HepG2 (cell line): Measurements from ENCODE around the gene TPCN2. TPM values are rescaled to one million over a fixed set of nuclear protein-coding genes. Genes with fewer than 3 reads are reported as not detected.

Experiments
- ATAC-seq: fragments of 200-7000 bp; cut with Tn5 transposase; 3 replicates; pipeline ENCODE4 v1.9.1; 2020; ENCODE audit warnings: mild to moderate bottlenecking, moderate library complexity
- BruUV-seq: library from RNA; stranded (reverse); fragments of 400-500 nt; replicated peaks from 2 replicates; lab custom pipeline; 2021; lab: Mats Ljungman, UMichigan
- CTCF ChIA-PET: fragments of 300-600 bp; formaldehyde crosslinking; extraction: SDS; loops from one replicate; lab custom pipeline; 2021; ENCODE audit warnings: low total read pairs, inconsistent platforms, low intra/inter-chr PET ratio; lab: Yijun Ruan, JAX
- POLR2A ChIA-PET: fragments of 350-600 bp; sonication (Branson Sonifier 250); formaldehyde crosslinking; loops from one replicate; lab custom pipeline; 2020; ENCODE audit warnings: antibody characterized with exemption, inconsistent platforms; lab: Yijun Ruan, JAX
- DNase-seq: peaks from one replicate; pipeline ENCODE4 v3.0.0-alpha.2; 2015; ENCODE audit warnings: low spot score
- FAIRE-seq: peaks from 3 replicates; lab custom pipeline; 2011; peaks lifted over from hg19 to GRCh38; lab: Jason Lieb, UNC
- H2AFZ ChIP-seq: one replicate; pipeline ENCODE4 v1.6.1; 2011; ENCODE audit warnings: low read length, inconsistent platforms
- H3K27ac ChIP-seq: fragments of 300-600 bp; 3 replicates; pipeline ENCODE4 v1.8.0; 2011; ENCODE audit warnings: mixed run types, mild to moderate bottlenecking, mixed read lengths, low read length, inconsistent platforms; ENCODE audit not compliant: insufficient read depth; ENCODE audit errors: extremely low read length
- H3K27me3 ChIP-seq, 2 experiments: fragments of 200-600 bp in 1 of 2; 2 replicates in 1 of 2; 3 replicates in 1 of 2; pipeline versions ENCODE4 v1.6.0 to v1.8.0; 2011; ENCODE audit warnings: low read length in 2 of 2, mild to moderate bottlenecking in 2 of 2, moderate library complexity in 2 of 2, inconsistent platforms in 1 of 2; ENCODE audit not compliant: insufficient read depth in 2 of 2, control insufficient read depth in 1 of 2
- H3K36me3 ChIP-seq, 2 experiments: fragments of 200-600 bp in 1 of 2; replicated peaks in 1 of 2; 2 replicates in 1 of 2; 3 replicates in 1 of 2; pipeline versions ENCODE4 v1.5.1 to v1.8.0; 2011; ENCODE audit warnings: low read length in 2 of 2, inconsistent platforms in 1 of 2; ENCODE audit not compliant: insufficient read depth in 2 of 2, control insufficient read depth in 1 of 2
- H3K4me1 ChIP-seq: 2 replicates; pipeline ENCODE4 v1.5.1; 2012; ENCODE audit warnings: low read length, inconsistent platforms; ENCODE audit not compliant: insufficient read depth
- H3K4me2 ChIP-seq: 2 replicates; pipeline ENCODE4 v1.6.0; 2011; ENCODE audit warnings: low read depth, low read length, inconsistent platforms
- H3K4me3 ChIP-seq, 3 experiments: fragments of 200-600 bp in 1 of 3; sonication (generic), shearing (Covaris generic) in 1 of 3; replicated peaks in 1 of 3; 2 replicates each; pipeline ENCODE4 v1.5.1; 2011 to 2016; ENCODE audit warnings: low read length in 3 of 3, inconsistent platforms in 2 of 3, low read depth in 2 of 3, mild to moderate bottlenecking in 2 of 3, control low read depth in 1 of 3, mixed read lengths in 1 of 3; ENCODE audit not compliant: insufficient read depth in 1 of 3
- H3K79me2 ChIP-seq: one replicate; pipeline ENCODE4 v1.6.1; 2011; ENCODE audit warnings: low read length, inconsistent platforms; ENCODE audit not compliant: insufficient read depth
- H3K9ac ChIP-seq: 2 replicates; pipeline ENCODE4 v1.6.0; 2011; ENCODE audit warnings: mild to moderate bottlenecking, low read depth, low read length, inconsistent platforms; ENCODE audit not compliant: insufficient read depth
- H3K9me3 ChIP-seq: 2 replicates; pipeline ENCODE4 v1.5.1; 2012; ENCODE audit warnings: mild to moderate bottlenecking, low read length
- H4K20me1 ChIP-seq: 2 replicates; pipeline ENCODE4 v1.6.0; 2011; ENCODE audit warnings: inconsistent platforms, mild to moderate bottlenecking, low read length, moderate library complexity; ENCODE audit not compliant: insufficient read depth
- CEBPB ChIP-seq: IDR thresholded peaks from 2 replicates; pipeline ENCODE4 v1.6.1; 2011; ENCODE audit warnings: low read depth, low read length, improper control_type of control experiment, borderline replicate concordance
- CEBPG ChIP-seq: IDR thresholded peaks from 2 replicates; pipeline ENCODE4 v1.6.1; 2016
- ETV5 ChIP-seq: IDR thresholded peaks from 2 replicates; pipeline ENCODE4 v1.6.1; 2018; ENCODE audit warnings: missing biosample characterization, missing genetic modification reagents, inconsistent platforms, borderline replicate concordance
- EZH2 ChIP-seq: conservative IDR thresholded peaks from 2 replicates; pipeline ENCODE4 v1.6.1; 2012; ENCODE audit warnings: mild to moderate bottlenecking, low read depth, low read length, moderate library complexity
- GATAD2A ChIP-seq: IDR thresholded peaks from 2 replicates; pipeline ENCODE4 v1.6.1; 2016
- NPAS2 ChIP-seq: sonication (generic); formaldehyde crosslinking; IDR thresholded peaks from 2 replicates; pipeline ENCODE4 v1.8.0; 2022; ENCODE audit warnings: mild to moderate bottlenecking, missing genetic modification reagents, borderline replicate concordance
- SSRP1 ChIP-seq: IDR thresholded peaks from 2 replicates; pipeline ENCODE4 v1.6.1; 2016; ENCODE audit warnings: control low read depth
- XRCC5 ChIP-seq: fragments of 200-400 bp; formaldehyde crosslinking; optimal IDR thresholded peaks from 2 replicates; pipeline ENCODE3; 2017; ENCODE audit warnings: mild to moderate bottlenecking, low read length
- ZEB1 ChIP-seq: IDR thresholded peaks from 2 replicates; pipeline ENCODE4 v1.6.1; 2012; ENCODE audit warnings: mild to moderate bottlenecking, low read depth, inconsistent platforms; ENCODE audit not compliant: insufficient replicate concordance
- ZFP36L2 ChIP-seq: sonication (generic); formaldehyde crosslinking; IDR thresholded peaks from 2 replicates; pipeline ENCODE4 v1.4.0; 2020; ENCODE audit warnings: missing genetic modification reagents
- ZNF350 ChIP-seq: sonication (generic); formaldehyde crosslinking; IDR thresholded peaks from 2 replicates; pipeline ENCODE4 v1.4.0; 2020; ENCODE audit warnings: mild to moderate bottlenecking, low read depth, missing genetic modification reagents, borderline replicate concordance
- ZNF761 ChIP-seq: sonication (generic); formaldehyde crosslinking; conservative IDR thresholded peaks from 2 replicates; pipeline ENCODE4 v1.4.0; 2020; ENCODE audit warnings: mild to moderate bottlenecking, missing genetic modification reagents
- WGBS: methylation state at CpG from one replicate; pipeline ENCODE4 v1.1.6; 2017; ENCODE audit warnings: low lambda C conversion rate; 5-methylcytosine and 5-hydroxymethylcytosine counted together
- in situ Hi-C: cut with HindIII; loops from 2 replicates; pipeline ENCODE4 v1.10.0; 2017; ENCODE audit warnings: low pct_unique_long_range_greater_than_20kb; ENCODE audit not compliant: extremely low pct_ligation_motif_present
- intact Hi-C: fragments of 100-400 bp; cut with micrococcal nuclease; formaldehyde crosslinking; loops from one replicate; pipeline ENCODE4 v1.10.0; 2022; ENCODE audit not compliant: unreplicated experiment
- polyA plus RNA-seq, 8 experiments: library from polyadenylated mRNA; depleted of rRNA in 3 of 8; stranded (reverse) in 7 of 8; unstranded in 1 of 8; fragments of >200 nt; fragmentation: Illumina TruSeq in 4 of 8; extraction: Trizol in 4 of 8; gene quantifications; 2 replicates each; pipeline versions ENCODE4 v1.2.1 to v1.2.3, GENCODE V29; 2011 to 2016; ENCODE audit warnings: low read depth in 4 of 8, missing spikeins in 1 of 8, mixed read lengths in 1 of 8; ENCODE audit not compliant: insufficient read depth in 1 of 8
- total RNA-seq, 5 experiments: library from RNA; depleted of rRNA; stranded (reverse); fragments of >200 nt; fragmentation: Illumina TruSeq; extraction: Trizol; gene quantifications; 2 replicates each; pipeline ENCODE4 v1.2.3, GENCODE V29; 2016; ENCODE audit warnings: low read depth in 1 of 5
- TF ChIP-seq, protein P1 (sequence below): sonication (generic); formaldehyde crosslinking; IDR thresholded peaks from 2 replicates; pipeline ENCODE4 v1.5.0; 2020; ENCODE audit warnings: missing genetic modification reagents, mild to moderate bottlenecking, borderline replicate concordance
- TF ChIP-seq, protein P2 (sequence below): sonication (generic); formaldehyde crosslinking; IDR thresholded peaks from 2 replicates; pipeline ENCODE4 v1.8.1; 2023; ENCODE audit warnings: mild to moderate bottlenecking, inconsistent platforms, moderate library complexity, missing genetic modification reagents, borderline replicate concordance
- TF ChIP-seq, protein P3 (sequence below): sonication (generic); formaldehyde crosslinking; IDR thresholded peaks from 2 replicates; pipeline ENCODE4 v1.4.0; 2020; ENCODE audit warnings: mild to moderate bottlenecking, missing genetic modification reagents, borderline replicate concordance

TPCN2 gene
- total and polyA plus RNA-seq, 2 of the 13 experiments (the other 11 are each of a cell fraction or from before 2014, with no cell fraction given): 5.6 to 5.9 TPM

DNA sequence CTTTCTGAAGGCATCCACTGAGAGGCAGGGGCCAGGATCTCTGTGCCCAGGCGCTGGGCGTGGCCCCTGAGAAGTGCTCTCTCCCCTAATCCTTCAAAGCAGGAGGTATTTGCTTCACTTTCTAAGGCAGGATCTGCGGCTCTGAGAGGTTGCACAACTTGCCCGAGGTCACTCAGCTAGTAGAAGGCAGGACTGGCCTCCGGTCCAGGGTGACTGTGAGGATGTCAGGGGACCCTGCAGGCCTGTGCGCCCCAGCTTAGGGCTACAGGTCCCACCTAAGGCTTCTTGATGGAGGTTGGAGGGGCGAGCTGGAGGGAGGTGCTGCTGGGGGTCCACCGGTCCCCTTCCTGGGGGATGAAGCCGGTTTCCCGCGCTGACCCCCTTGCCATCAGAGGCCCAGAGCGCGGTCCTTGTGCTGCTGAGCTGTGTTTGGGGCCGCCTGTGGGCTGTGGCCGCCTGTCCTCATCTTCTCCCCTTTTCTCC, 108.0 kb downstream of the TPCN2 start:
- H3K4me1 ChIP-seq: peaks cover 67% of the 10 kb centered on the region
- H3K9me3 ChIP-seq: no peaks in the 10 kb centered on the region
- peak overlapping the region; percentile 68 for H3K9ac ChIP-seq
- DNase-seq (peak; percentile 69), FAIRE-seq (peak; percentile 43), ATAC-seq (peak; percentile 67)
- intact Hi-C loops: no loop called here
- 0% methylated on average over 2 of the region's 15 CpGs for WGBS
- no peak overlapping the region for H2AFZ ChIP-seq
- peak overlapping the region; percentile 29 to 64 (median 46); a peak in 5 of 6 replicates for H3K4me3 ChIP-seq
- ChIA-PET CTCF (no interaction called here), POLR2A (interaction anchor here (0.7 to 2.2 kb wide), 8 partner anchors 11 to 501 kb away, joined by 3 to 8 read pairs (median 4); no protein-coding TSS in a partner anchor)
- no peaks in the 10 kb centered on the region for H3K36me3 ChIP-seq
- no peaks in the 10 kb centered on the region for H4K20me1 ChIP-seq
- in situ Hi-C loops: no loop called here
- no peaks in the 10 kb centered on the region for H3K27me3 ChIP-seq
- H3K4me2 ChIP-seq: peak overlapping the region; percentile 88
- peak overlapping the region; percentile 59 for H3K27ac ChIP-seq
- BruUV-seq: TSS peak; percentile 95
- H3K79me2 ChIP-seq: no peaks in the 10 kb centered on the region
- no peak for TF ChIP-seq ZEB1
- no peak for TF ChIP-seq ZFP36L2 (CRISPR knock-in tag)
- TF ChIP-seq, protein P1, sequence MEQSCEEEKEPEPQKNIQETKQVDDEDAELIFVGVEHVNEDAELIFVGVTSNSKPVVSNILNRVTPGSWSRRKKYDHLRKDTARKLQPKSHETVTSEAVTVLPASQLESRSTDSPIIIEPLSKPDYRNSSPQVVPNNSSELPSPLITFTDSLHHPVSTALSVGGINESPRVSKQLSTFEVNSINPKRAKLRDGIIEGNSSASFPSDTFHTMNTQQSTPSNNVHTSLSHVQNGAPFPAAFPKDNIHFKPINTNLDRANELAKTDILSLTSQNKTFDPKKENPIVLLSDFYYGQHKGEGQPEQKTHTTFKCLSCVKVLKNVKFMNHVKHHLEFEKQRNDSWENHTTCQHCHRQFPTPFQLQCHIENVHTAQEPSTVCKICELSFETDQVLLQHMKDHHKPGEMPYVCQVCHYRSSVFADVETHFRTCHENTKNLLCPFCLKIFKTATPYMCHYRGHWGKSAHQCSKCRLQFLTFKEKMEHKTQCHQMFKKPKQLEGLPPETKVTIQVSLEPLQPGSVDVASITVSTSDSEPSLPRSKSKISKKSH (CRISPR knock-in tag): no peak
- peak; percentile 92 for TF ChIP-seq CEBPB
- TF ChIP-seq EZH2: no peak
- TF ChIP-seq ZNF761 (CRISPR knock-in tag): no peak
- 0 out of 2 replicates have a peak, but pooled peaks have one; percentile 12 for TF ChIP-seq ZNF350
- TF ChIP-seq, protein P2, sequence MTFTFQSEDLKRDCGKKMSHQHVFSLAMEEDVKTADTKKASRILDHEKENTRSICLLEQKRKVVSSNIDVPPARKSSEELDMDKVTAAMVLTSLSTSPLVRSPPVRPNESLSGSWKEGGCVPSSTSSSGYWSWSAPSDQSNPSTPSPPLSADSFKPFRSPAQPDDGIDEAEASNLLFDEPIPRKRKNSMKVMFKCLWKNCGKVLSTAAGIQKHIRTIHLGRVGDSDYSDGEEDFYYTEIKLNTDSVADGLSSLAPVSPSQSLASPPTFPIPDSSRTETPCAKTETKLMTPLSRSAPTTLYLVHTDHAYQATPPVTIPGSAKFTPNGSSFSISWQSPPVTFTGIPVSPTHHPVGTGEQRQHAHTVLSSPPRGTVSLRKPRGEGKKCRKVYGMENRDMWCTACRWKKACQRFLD (CRISPR knock-in tag): no peak
- TF ChIP-seq SSRP1 (CRISPR knock-in tag): 0 out of 2 replicates have a peak, but pooled peaks have one; percentile 53
- TF ChIP-seq XRCC5: peak; percentile 6
- no peak for TF ChIP-seq NPAS2
- TF ChIP-seq, protein P3, sequence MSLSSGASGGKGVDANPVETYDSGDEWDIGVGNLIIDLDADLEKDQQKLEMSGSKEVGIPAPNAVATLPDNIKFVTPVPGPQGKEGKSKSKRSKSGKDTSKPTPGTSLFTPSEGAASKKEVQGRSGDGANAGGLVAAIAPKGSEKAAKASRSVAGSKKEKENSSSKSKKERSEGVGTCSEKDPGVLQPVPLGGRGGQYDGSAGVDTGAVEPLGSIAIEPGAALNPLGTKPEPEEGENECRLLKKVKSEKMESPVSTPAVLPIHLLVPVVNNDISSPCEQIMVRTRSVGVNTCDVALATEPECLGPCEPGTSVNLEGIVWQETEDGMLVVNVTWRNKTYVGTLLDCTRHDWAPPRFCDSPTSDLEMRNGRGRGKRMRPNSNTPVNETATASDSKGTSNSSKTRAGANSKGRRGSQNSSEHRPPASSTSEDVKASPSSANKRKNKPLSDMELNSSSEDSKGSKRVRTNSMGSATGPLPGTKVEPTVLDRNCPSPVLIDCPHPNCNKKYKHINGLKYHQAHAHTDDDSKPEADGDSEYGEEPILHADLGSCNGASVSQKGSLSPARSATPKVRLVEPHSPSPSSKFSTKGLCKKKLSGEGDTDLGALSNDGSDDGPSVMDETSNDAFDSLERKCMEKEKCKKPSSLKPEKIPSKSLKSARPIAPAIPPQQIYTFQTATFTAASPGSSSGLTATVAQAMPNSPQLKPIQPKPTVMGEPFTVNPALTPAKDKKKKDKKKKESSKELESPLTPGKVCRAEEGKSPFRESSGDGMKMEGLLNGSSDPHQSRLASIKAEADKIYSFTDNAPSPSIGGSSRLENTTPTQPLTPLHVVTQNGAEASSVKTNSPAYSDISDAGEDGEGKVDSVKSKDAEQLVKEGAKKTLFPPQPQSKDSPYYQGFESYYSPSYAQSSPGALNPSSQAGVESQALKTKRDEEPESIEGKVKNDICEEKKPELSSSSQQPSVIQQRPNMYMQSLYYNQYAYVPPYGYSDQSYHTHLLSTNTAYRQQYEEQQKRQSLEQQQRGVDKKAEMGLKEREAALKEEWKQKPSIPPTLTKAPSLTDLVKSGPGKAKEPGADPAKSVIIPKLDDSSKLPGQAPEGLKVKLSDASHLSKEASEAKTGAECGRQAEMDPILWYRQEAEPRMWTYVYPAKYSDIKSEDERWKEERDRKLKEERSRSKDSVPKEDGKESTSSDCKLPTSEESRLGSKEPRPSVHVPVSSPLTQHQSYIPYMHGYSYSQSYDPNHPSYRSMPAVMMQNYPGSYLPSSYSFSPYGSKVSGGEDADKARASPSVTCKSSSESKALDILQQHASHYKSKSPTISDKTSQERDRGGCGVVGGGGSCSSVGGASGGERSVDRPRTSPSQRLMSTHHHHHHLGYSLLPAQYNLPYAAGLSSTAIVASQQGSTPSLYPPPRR: 0 out of 2 replicates have a peak, but pooled peaks have one; percentile 3
- TF ChIP-seq GATAD2A (CRISPR knock-in tag): 0 out of 2 replicates have a peak, but pooled peaks have one; percentile 43
- 0 out of 2 replicates have a peak, but pooled peaks have one; percentile 11 for TF ChIP-seq ETV5 (CRISPR knock-in tag)
- TF ChIP-seq CEBPG: peak; percentile 92
